KMS-11 (cell line): ENCODE results near the gene DIPK1B.

Experiments used
- H2AFZ ChIP-seq: fragments of 200-600 bp; sonication (generic); 2 replicates; pipeline ENCODE4 v1.6.1; 2016; ENCODE audit warnings: antibody characterized with exemption, mixed run types, low read depth
- H3K27ac ChIP-seq: fragments of 200-600 bp; sonication (generic); 2 replicates; pipeline ENCODE4 v1.6.1; 2016; ENCODE audit warnings: mild to moderate bottlenecking, mixed run types
- H3K27me3 ChIP-seq: fragments of 200-600 bp; sonication (generic); 2 replicates; pipeline ENCODE4 v1.6.1; 2017; ENCODE audit warnings: mild to moderate bottlenecking, low read depth, mixed run types, moderate library complexity; ENCODE audit not compliant: insufficient read depth
- H3K36me3 ChIP-seq: fragments of 200-600 bp; sonication (generic); 2 replicates; pipeline ENCODE4 v1.6.1; 2017; ENCODE audit warnings: mild to moderate bottlenecking, mixed run types; ENCODE audit not compliant: insufficient read depth
- H3K4me1 ChIP-seq: fragments of 200-600 bp; sonication (generic); 2 replicates; pipeline ENCODE4 v1.6.1; 2016; ENCODE audit warnings: mild to moderate bottlenecking, low read depth, mixed run types; ENCODE audit not compliant: poor library complexity, severe bottlenecking
- H3K4me2 ChIP-seq: fragments of 200-600 bp; sonication (generic); 2 replicates; pipeline ENCODE4 v1.7.0; 2016; ENCODE audit warnings: mild to moderate bottlenecking, mixed run types
- H3K4me3 ChIP-seq: fragments of 200-600 bp; sonication (generic); IDR thresholded peaks from 2 replicates; pipeline ENCODE4 v1.6.1; 2017; ENCODE audit warnings: low read depth, low read length, mixed read lengths; ENCODE audit not compliant: insufficient read depth
- H3K79me2 ChIP-seq: fragments of 200-600 bp; sonication (generic); 2 replicates; pipeline ENCODE4 v1.6.1; 2016; ENCODE audit warnings: low read depth, mixed run types; ENCODE audit not compliant: insufficient read depth
- H3K9ac ChIP-seq: fragments of 200-600 bp; sonication (generic); 2 replicates; pipeline ENCODE4 v1.6.1; 2016; ENCODE audit warnings: mild to moderate bottlenecking, mixed run types
- H4K20me1 ChIP-seq: fragments of 200-600 bp; sonication (generic); 2 replicates; pipeline ENCODE4 v1.6.1; 2016; ENCODE audit warnings: mild to moderate bottlenecking, mixed run types; ENCODE audit not compliant: insufficient read depth
- CTCF ChIP-seq: fragments of 200-600 bp; sonication (generic); conservative IDR thresholded peaks from 2 replicates; pipeline ENCODE4 v1.6.1; 2017; ENCODE audit warnings: low read depth, mild to moderate bottlenecking, antibody characterized with exemption, low read length, moderate library complexity, mixed read lengths

The DIPK1B gene

GRCh38 chr9:136757751-136758140, 45.4 kb downstream of the DIPK1B start:
- Histone ChIP-seq H2AFZ (no peak overlapping the region), H3K36me3 (no peaks in the 10 kb centered on the region), H3K27me3 (peaks cover 37% of the 10 kb centered on the region), H3K79me2 (no peaks in the 10 kb centered on the region), H4K20me1 (no peaks in the 10 kb centered on the region), H3K4me1 (peaks cover 14% of the 10 kb centered on the region), H3K4me2 (no peak overlapping the region), H3K4me3 (no peak overlapping the region), H3K9ac (no peak overlapping the region), H3K27ac (no peak overlapping the region)
- TF ChIP-seq CTCF: no peak

GRCh38 chr9:136759001-136759400, 46.6 kb downstream of the DIPK1B start:
- Histone ChIP-seq H3K4me2 (no peak overlapping the region), H3K9ac (no peak overlapping the region), H3K36me3 (no peaks in the 10 kb centered on the region), H3K4me3 (no peak overlapping the region), H2AFZ (no peak overlapping the region), H3K79me2 (no peaks in the 10 kb centered on the region), H3K27ac (no peak overlapping the region), H3K27me3 (peaks cover 29% of the 10 kb centered on the region), H3K4me1 (peaks cover 16% of the 10 kb centered on the region), H4K20me1 (no peaks in the 10 kb centered on the region)
- no peak for TF ChIP-seq CTCF

- Histone ChIP-seq H4K20me1 (no peaks in the 10 kb centered on the region), H3K4me3 (no peak overlapping the region), H3K79me2 (no peaks in the 10 kb centered on the region), H3K27me3 (peaks cover 29% of the 10 kb centered on the region), H3K4me1 (peaks cover 18% of the 10 kb centered on the region), H2AFZ (no peak overlapping the region), H3K4me2 (no peak overlapping the region), H3K27ac (no peak overlapping the region), H3K9ac (no peak overlapping the region), H3K36me3 (no peaks in the 10 kb centered on the region)
- no peak for TF ChIP-seq CTCF
Observed at GRCh38 chr9:136759436-136760325, 47.3 kb downstream of the DIPK1B start.

- H3K27ac ChIP-seq: no peak overlapping the region
- H3K4me2 ChIP-seq: no peak overlapping the region; the same call in 1 of the 2 replicates
- no peak overlapping the region for H3K9ac ChIP-seq
- TF ChIP-seq CTCF: no peak
- peaks cover 25% of the 10 kb centered on the region for H3K4me1 ChIP-seq
- H4K20me1 ChIP-seq: no peaks in the 10 kb centered on the region
- no peaks in the 10 kb centered on the region for H3K79me2 ChIP-seq
- H3K36me3 ChIP-seq: no peaks in the 10 kb centered on the region
- no peak overlapping the region for H2AFZ ChIP-seq
- no peak overlapping the region for H3K4me3 ChIP-seq
- peaks cover 29% of the 10 kb centered on the region for H3K27me3 ChIP-seq
Observed at GRCh38 chr9:136760424-136760823, 48.1 kb downstream of the DIPK1B start.
